Bronchial epithelial cell (primary cell): ENCODE data around the gene MYO3B. TPM values are rescaled to one million over a fixed set of nuclear protein-coding genes. Genes with fewer than 3 reads are reported as not detected.

Experiments
- DNase-seq: peaks from one replicate; pipeline ENCODE4 v3.0.0-alpha.2; 2010; ENCODE audit warnings: low read depth
- FAIRE-seq: peaks from 2 replicates; lab custom pipeline; 2011; peaks lifted over from hg19 to GRCh38; lab: Jason Lieb, UNC
- H3K27me3 ChIP-seq: 2 replicates; pipeline ENCODE4 v1.5.1; 2011; ENCODE audit warnings: low read length; ENCODE audit not compliant: control insufficient read depth, insufficient read depth
- H3K36me3 ChIP-seq: 2 replicates; pipeline ENCODE4 v1.5.1; 2011; ENCODE audit warnings: low read length; ENCODE audit not compliant: control insufficient read depth, insufficient read depth
- H3K4me3 ChIP-seq: 2 replicates; pipeline ENCODE4 v1.5.1; 2011; ENCODE audit warnings: mild to moderate bottlenecking, low read depth, low read length, control low read depth
- CTCF ChIP-seq: IDR thresholded peaks from 2 replicates; pipeline ENCODE4 v1.5.1; 2011; ENCODE audit warnings: mild to moderate bottlenecking, moderate library complexity, low read length, control low read depth, inconsistent platforms; ENCODE audit not compliant: insufficient read depth, severe bottlenecking
- total RNA-seq: library from RNA; depleted of rRNA; stranded (reverse); fragments of >200 nt; gene quantifications from 2 replicates; pipeline ENCODE4 v1.2.1, GENCODE V29; 2014

The MYO3B gene
- total RNA-seq, 1 donor from 2014 or later: under 0.01 TPM

GRCh38 chr2:170332676-170333402, 154.9 kb downstream of the MYO3B start:
- no peaks in the 10 kb centered on the region for H3K36me3 ChIP-seq
- DNase-seq (no peak), FAIRE-seq (no peak)
- no peak for TF ChIP-seq CTCF
- H3K27me3 ChIP-seq: no peaks in the 10 kb centered on the region
- no peak overlapping the region for H3K4me3 ChIP-seq

- DNase-seq: no peak
- FAIRE-seq: no peak
- H3K27me3 ChIP-seq: no peaks in the 10 kb centered on the region
- no peaks in the 10 kb centered on the region for H3K36me3 ChIP-seq
- no peak for TF ChIP-seq CTCF
- no peak overlapping the region for H3K4me3 ChIP-seq
Observed at GRCh38 chr2:170335351-170335750, 157.4 kb downstream of the MYO3B start.

- FAIRE-seq (no peak), DNase-seq (no peak)
- TF ChIP-seq CTCF: no peak
- Histone ChIP-seq H3K4me3 (no peak overlapping the region), H3K27me3 (no peaks in the 10 kb centered on the region), H3K36me3 (no peaks in the 10 kb centered on the region)
Observed at GRCh38 chr2:170336408-170336807, 158.5 kb downstream of the MYO3B start.

- H3K27me3 ChIP-seq: no peaks in the 10 kb centered on the region
- H3K4me3 ChIP-seq: no peak overlapping the region
- DNase-seq (no peak), FAIRE-seq (no peak)
- no peak for TF ChIP-seq CTCF
- H3K36me3 ChIP-seq: no peaks in the 10 kb centered on the region
Observed at GRCh38 chr2:170336916-170337315, 159.0 kb downstream of the MYO3B start.

GRCh38 chr2:170339322-170339721, 161.4 kb downstream of the MYO3B start:
- no peak overlapping the region for H3K4me3 ChIP-seq
- H3K27me3 ChIP-seq: no peaks in the 10 kb centered on the region
- no peak for TF ChIP-seq CTCF
- no peak for DNase-seq
- FAIRE-seq: no peak
- no peaks in the 10 kb centered on the region for H3K36me3 ChIP-seq
